ENCODE data around the gene DCAF8.
A peak's percentile ranks its signal among the peaks of the same experiment; 100 is the strongest.
"Not testable (repeated sequence)": the region's sequence is repeated elsewhere in the genome, so short reads cannot be mapped to it uniquely, and the experiment has no call there.

Gene DCAF8

GRCh38 chr1:160291248-160292220 is 29.2 kb upstream of the DCAF8 start:
- H3K36me3 ChIP-seq (replicated peaks; ENCODE audit: low read depth, low read length), result peaks cover 70% of the 10 kb centered on the region
- H3K4me3 ChIP-seq (ENCODE audit: low read length), result no peak overlapping the region
- H3K27me3 ChIP-seq (ENCODE audit: low read depth, low read length), result no peaks in the 10 kb centered on the region
- H3K27ac ChIP-seq (ENCODE audit: low read length), result peak overlapping the region; percentile 18
- no peak overlapping the region for H3K4me2 ChIP-seq (ENCODE audit: low read length)
- TF ChIP-seq CTCF (IDR thresholded peaks at IDR 0.05; ENCODE audit: low read depth, low read length) (peak; percentile 93), EZH2phosphoT487 (IDR thresholded peaks at IDR 0.05; ENCODE audit: low read depth) (no peak)
- H3K4me1 ChIP-seq (ENCODE audit: low read length), result no peaks in the 10 kb centered on the region
- 0 out of 2 replicates have a peak, but pooled peaks cover 5% of the 10 kb centered on the region for H4K20me1 ChIP-seq (ENCODE audit: insufficient read depth, low read length)
- H3K79me2 ChIP-seq (ENCODE audit: low read length), result no peaks in the 10 kb centered on the region
- H3K9me3 ChIP-seq (ENCODE audit: insufficient read depth, low read length), result no peaks in the 10 kb centered on the region
- no peak overlapping the region for H3K9ac ChIP-seq (ENCODE audit: low read length)
- H2AFZ ChIP-seq (ENCODE audit: low read depth, low read length), result no peak overlapping the region

GRCh38 chr1:160287769-160288168 is 25.4 kb upstream of the DCAF8 start:
- Histone ChIP-seq H3K36me3 (replicated peaks; ENCODE audit: low read depth, low read length) (peaks cover 38% of the 10 kb centered on the region), H3K4me1 (ENCODE audit: low read length) (peaks cover 13% of the 10 kb centered on the region), H3K79me2 (ENCODE audit: low read length) (peaks cover 17% of the 10 kb centered on the region)
- H3K9me3 ChIP-seq (ENCODE audit: insufficient read depth, low read length); H3K4me2 ChIP-seq (ENCODE audit: low read length); H2AFZ ChIP-seq (ENCODE audit: low read depth, low read length); H4K20me1 ChIP-seq (ENCODE audit: insufficient read depth, low read length); H3K9ac ChIP-seq (ENCODE audit: low read length); H3K27me3 ChIP-seq (ENCODE audit: low read depth, low read length); H3K4me3 ChIP-seq (ENCODE audit: low read length); H3K27ac ChIP-seq (ENCODE audit: low read length): not testable (repeated sequence)

- Histone ChIP-seq H3K27ac (ENCODE audit: low read length) (no peak overlapping the region), H3K4me1 (ENCODE audit: low read length) (peaks cover 13% of the 10 kb centered on the region), H4K20me1 (ENCODE audit: insufficient read depth, low read length) (no peaks in the 10 kb centered on the region), H3K9ac (ENCODE audit: low read length) (no peak overlapping the region), H3K4me2 (ENCODE audit: low read length) (peak overlapping the region; percentile 78), H3K27me3 (ENCODE audit: low read depth, low read length) (no peaks in the 10 kb centered on the region), H3K36me3 (replicated peaks; ENCODE audit: low read depth, low read length) (peaks cover 28% of the 10 kb centered on the region), H3K79me2 (ENCODE audit: low read length) (peaks cover 17% of the 10 kb centered on the region), H3K4me3 (ENCODE audit: low read length) (peak overlapping the region; percentile 94), H2AFZ (ENCODE audit: low read depth, low read length) (peak overlapping the region; percentile 83; the same call in 1 of the 2 replicates), H3K9me3 (ENCODE audit: insufficient read depth, low read length) (no peaks in the 10 kb centered on the region)
- TF ChIP-seq CTCF (IDR thresholded peaks at IDR 0.05; ENCODE audit: low read depth, low read length) (no peak), EZH2phosphoT487 (IDR thresholded peaks at IDR 0.05; ENCODE audit: low read depth) (no peak)
Measured at GRCh38 chr1:160285506-160285905, 23.2 kb upstream of the DCAF8 start.

- peak within 1 kb of the TSS; percentile 93 for H3K9ac ChIP-seq (ENCODE audit: low read length)
- H2AFZ ChIP-seq (ENCODE audit: low read depth, low read length), result peak within 1 kb of the TSS; percentile 83
- TF ChIP-seq CTCF (IDR thresholded peaks at IDR 0.05; ENCODE audit: low read depth, low read length) (no peak), EZH2phosphoT487 (IDR thresholded peaks at IDR 0.05; ENCODE audit: low read depth) (no peak)
- peaks cover 13% of the 10 kb centered on the region for H3K4me1 ChIP-seq (ENCODE audit: low read length)
- no peaks in the 10 kb centered on the region for H3K9me3 ChIP-seq (ENCODE audit: insufficient read depth, low read length)
- H3K36me3 ChIP-seq (replicated peaks; ENCODE audit: low read depth, low read length), result peaks cover 25% of the 10 kb centered on the region
- peak within 1 kb of the TSS; percentile 94 for H3K4me3 ChIP-seq (ENCODE audit: low read length)
- no peaks in the 10 kb centered on the region for H3K27me3 ChIP-seq (ENCODE audit: low read depth, low read length)
- H3K27ac ChIP-seq (ENCODE audit: low read length), result peak within 1 kb of the TSS; percentile 42
- H3K79me2 ChIP-seq (ENCODE audit: low read length), result peaks cover 17% of the 10 kb centered on the region
- peak within 1 kb of the TSS; percentile 96 for H3K4me2 ChIP-seq (ENCODE audit: low read length)
- no peaks in the 10 kb centered on the region for H4K20me1 ChIP-seq (ENCODE audit: insufficient read depth, low read length)
Measured at GRCh38 chr1:160284782-160285344, 22.5 kb upstream of the DCAF8 start, which contains the start of gene PEX19. PEX19 (minus strand) TSS chr1:160285133; CDS start chr1:160285124, 9 bp downstream.
